OCI-LY1 (cell line): Measurements from ENCODE around the gene SLMAP.

Experiments
- CTCF ChIP-seq: fragments of 200-600 bp; sonication (generic), shearing (Covaris generic); IDR thresholded peaks from 2 replicates; pipeline ENCODE4 v1.5.1; 2017; ENCODE audit warnings: mild to moderate bottlenecking, antibody characterized with exemption, low read length, moderate library complexity, mixed read lengths
- EZH2 ChIP-seq: fragments of 200-600 bp; sonication (generic), shearing (Covaris generic); IDR thresholded peaks from 2 replicates; pipeline ENCODE4 v1.8.0; 2017; ENCODE audit warnings: borderline replicate concordance, mixed run types, mild to moderate bottlenecking, antibody characterized with exemption, low read length, moderate library complexity, mixed read lengths

GRCh38 chr3:57877116-57877515 lies 121.0 kb downstream of the SLMAP start:
- TF ChIP-seq CTCF (no peak), EZH2 (no peak)
